Testis (tissue), 2 donors: ENCODE measurements around the gene ATP11C.

Source experiments
- POLR2A ChIP-seq: fragments of 450-650 bp; IDR thresholded peaks from one replicate; pipeline ENCODE4 v1.6.1; 2017; ENCODE audit warnings: antibody characterized with exemption, mild to moderate bottlenecking, moderate library complexity
- TF ChIP-seq, protein P1 (sequence below), 3 experiments: fragments of 450-650 bp in 2 of 3; fragments of 200-600 bp in 1 of 3; sonication (generic) in 1 of 3; IDR thresholded peaks; one replicate each; pipeline ENCODE4 v1.5.1; 2016 to 2019; ENCODE audit warnings: antibody characterized with exemption in 3 of 3, mild to moderate bottlenecking in 2 of 3, moderate library complexity in 1 of 3

DNA sequence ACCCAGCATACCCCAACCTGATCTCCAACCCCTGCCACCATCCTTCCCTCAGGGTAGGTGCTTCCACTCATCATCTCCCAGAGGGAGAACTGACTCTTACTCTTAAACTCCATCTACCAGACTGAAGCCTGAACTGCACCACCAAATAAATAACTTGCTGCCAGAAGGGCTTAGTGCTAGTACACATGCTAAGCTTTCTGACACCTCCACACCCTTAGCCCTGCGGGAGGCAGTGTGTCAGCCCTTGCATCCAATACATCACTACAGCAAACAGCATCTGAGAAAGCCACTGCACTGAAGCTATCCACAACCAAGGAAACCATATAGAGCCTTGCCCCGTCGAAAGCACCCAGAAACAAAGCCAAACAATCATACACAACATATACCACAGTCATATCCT is 156.3 kb downstream of the ATP11C start:
- TF ChIP-seq, protein P1, sequence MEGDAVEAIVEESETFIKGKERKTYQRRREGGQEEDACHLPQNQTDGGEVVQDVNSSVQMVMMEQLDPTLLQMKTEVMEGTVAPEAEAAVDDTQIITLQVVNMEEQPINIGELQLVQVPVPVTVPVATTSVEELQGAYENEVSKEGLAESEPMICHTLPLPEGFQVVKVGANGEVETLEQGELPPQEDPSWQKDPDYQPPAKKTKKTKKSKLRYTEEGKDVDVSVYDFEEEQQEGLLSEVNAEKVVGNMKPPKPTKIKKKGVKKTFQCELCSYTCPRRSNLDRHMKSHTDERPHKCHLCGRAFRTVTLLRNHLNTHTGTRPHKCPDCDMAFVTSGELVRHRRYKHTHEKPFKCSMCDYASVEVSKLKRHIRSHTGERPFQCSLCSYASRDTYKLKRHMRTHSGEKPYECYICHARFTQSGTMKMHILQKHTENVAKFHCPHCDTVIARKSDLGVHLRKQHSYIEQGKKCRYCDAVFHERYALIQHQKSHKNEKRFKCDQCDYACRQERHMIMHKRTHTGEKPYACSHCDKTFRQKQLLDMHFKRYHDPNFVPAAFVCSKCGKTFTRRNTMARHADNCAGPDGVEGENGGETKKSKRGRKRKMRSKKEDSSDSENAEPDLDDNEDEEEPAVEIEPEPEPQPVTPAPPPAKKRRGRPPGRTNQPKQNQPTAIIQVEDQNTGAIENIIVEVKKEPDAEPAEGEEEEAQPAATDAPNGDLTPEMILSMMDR (IDR thresholded peaks at IDR 0.05) = no peak
- TF ChIP-seq POLR2A = no peak
